OCI-LY7 (cell line): ENCODE measurements around the gene PITPNM1. TPM values are rescaled to one million over a fixed set of nuclear protein-coding genes. Genes with fewer than 3 reads are reported as not detected.

Experiments used
- BruUV-seq: library from RNA; stranded (reverse); fragments of 400-500 nt; replicated peaks from 2 replicates; lab custom pipeline; 2021; lab: Mats Ljungman, UMichigan
- CTCF ChIA-PET: fragments of 300-600 bp; sonication (Branson Sonifier 250); formaldehyde crosslinking; loops from one replicate; lab custom pipeline; 2022; ENCODE audit warnings: antibody characterized with exemption; ENCODE audit not compliant: unreplicated experiment; lab: Charles Lee
- POLR2A ChIA-PET: fragments of 300-600 bp; sonication (Branson Sonifier 250); formaldehyde crosslinking; loops from one replicate; lab custom pipeline; 2022; ENCODE audit warnings: antibody characterized with exemption; lab: Charles Lee
- DNase-seq: peaks from one replicate; pipeline ENCODE4 v3.0.0-alpha.2; 2015; ENCODE audit warnings: low spot score
- H2AFZ ChIP-seq: fragments of 200-600 bp; sonication (generic), shearing (Covaris generic); 2 replicates; pipeline ENCODE4 v1.6.1; 2014; ENCODE audit warnings: mild to moderate bottlenecking, antibody characterized with exemption, low read length, moderate library complexity
- H3K27ac ChIP-seq: fragments of 200-600 bp; sonication (generic); 2 replicates; pipeline ENCODE4 v1.5.1; 2014; ENCODE audit warnings: mixed run types, low read depth, mild to moderate bottlenecking, moderate library complexity, low read length, inconsistent platforms; ENCODE audit not compliant: poor library complexity, severe bottlenecking
- H3K36me3 ChIP-seq: fragments of 200-600 bp; sonication (generic); 2 replicates; pipeline ENCODE4 v1.6.1; 2014; ENCODE audit warnings: mild to moderate bottlenecking, antibody characterized with exemption, low read length, moderate library complexity, mixed read lengths; ENCODE audit not compliant: insufficient read depth
- H3K4me1 ChIP-seq: fragments of 200-600 bp; sonication (generic); 2 replicates; pipeline ENCODE4 v1.5.1; 2014; ENCODE audit warnings: mild to moderate bottlenecking, low read length; ENCODE audit not compliant: insufficient read depth, poor library complexity, severe bottlenecking
- H3K4me2 ChIP-seq: fragments of 200-600 bp; sonication (generic); 2 replicates; pipeline ENCODE4 v1.6.1; 2014; ENCODE audit warnings: mild to moderate bottlenecking, low read length
- H3K4me3 ChIP-seq: fragments of 200-600 bp; sonication (generic); 2 replicates; pipeline ENCODE4 v1.5.1; 2014; ENCODE audit warnings: mild to moderate bottlenecking, low read depth, low read length; ENCODE audit not compliant: poor library complexity, severe bottlenecking
- H3K79me2 ChIP-seq: fragments of 200-600 bp; sonication (generic); 2 replicates; pipeline ENCODE4 v1.6.1; 2016; ENCODE audit warnings: low read depth, mild to moderate bottlenecking, low read length, moderate library complexity, mixed read lengths; ENCODE audit not compliant: insufficient read depth
- H3K9me2 ChIP-seq: fragments of 200-600 bp; sonication (generic); 2 replicates; pipeline ENCODE4 v1.6.1; 2016; ENCODE audit warnings: mild to moderate bottlenecking, low read length, mixed read lengths; ENCODE audit not compliant: insufficient read depth
- H3K9me3 ChIP-seq: fragments of 200-600 bp; sonication (generic); 2 replicates; pipeline ENCODE4 v1.6.1; 2014; ENCODE audit warnings: mild to moderate bottlenecking, mixed run types, low read length, mixed read lengths
- H4K20me1 ChIP-seq: fragments of 200-600 bp; sonication (generic); 2 replicates; pipeline ENCODE4 v1.6.1; 2014; ENCODE audit warnings: mild to moderate bottlenecking, antibody characterized with exemption, low read length, moderate library complexity, mixed read lengths; ENCODE audit not compliant: insufficient read depth
- EZH2phosphoT487 ChIP-seq: fragments of 200-600 bp; sonication (generic); IDR thresholded peaks from 2 replicates; pipeline ENCODE4 v1.6.1; 2018; ENCODE audit warnings: low read depth, borderline replicate concordance, mild to moderate bottlenecking, mixed run types, antibody characterized with exemption, low read length, moderate library complexity, mixed read lengths
- intact Hi-C: fragments of 100-400 bp; cut with micrococcal nuclease; formaldehyde crosslinking; loops from one replicate; pipeline ENCODE4 v1.10.0; 2022; ENCODE audit not compliant: unreplicated experiment
- total RNA-seq, 2 experiments: library from RNA; depleted of rRNA in 1 of 2; stranded (reverse); fragments of >200 nt in 1 of 2; shearing (Covaris generic) in 1 of 2; gene quantifications; 2 replicates each; pipeline ENCODE4 v1.2.3, GENCODE V29; 2014 to 2022
- TF ChIP-seq, protein P1 (sequence below): fragments of 200-600 bp; sonication (generic); conservative IDR thresholded peaks from 2 replicates; pipeline ENCODE4 v1.5.1; 2014; ENCODE audit warnings: mild to moderate bottlenecking, antibody characterized with exemption, low read length, moderate library complexity, mixed read lengths

The PITPNM1 gene
- total RNA-seq, 2 experiments from 2014 or later: 37.2 to 51.3 TPM

DNA sequence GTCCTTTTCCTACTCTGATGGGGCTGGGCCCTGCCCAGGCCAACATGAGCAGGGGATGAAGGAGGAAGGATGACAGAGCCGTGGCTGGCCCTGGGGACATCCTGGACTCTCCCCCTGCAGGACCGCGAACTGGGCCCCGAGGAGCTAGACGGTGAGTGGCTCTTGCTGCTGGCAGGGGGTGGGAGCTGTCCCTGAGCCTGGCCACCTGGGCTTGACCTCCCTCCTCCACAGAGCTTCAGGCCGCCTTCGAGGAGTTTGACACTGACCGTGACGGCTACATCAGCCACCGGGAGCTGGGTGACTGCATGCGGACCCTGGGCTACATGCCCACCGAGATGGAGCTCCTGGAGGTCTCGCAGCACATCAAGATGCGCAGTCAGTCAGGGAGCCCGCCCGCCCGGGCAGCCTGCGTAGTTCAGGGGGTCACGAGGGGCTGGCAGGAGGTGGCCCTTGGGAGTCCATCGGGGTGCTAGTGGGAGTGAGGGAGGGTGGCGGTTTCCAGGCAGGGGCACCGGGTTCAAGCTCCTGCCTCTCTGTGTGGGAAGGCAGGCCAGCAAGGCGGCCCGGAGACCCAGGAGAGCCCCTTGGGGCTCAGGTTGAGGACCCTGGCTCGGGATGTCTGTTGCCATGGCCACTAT, 49.0 kb downstream of the PITPNM1 start:
- Histone ChIP-seq H3K27ac (no peak overlapping the region), H3K4me2 (no peak overlapping the region), H3K4me3 (no peak overlapping the region), H3K9me2 (no peaks in the 10 kb centered on the region), H2AFZ (no peak overlapping the region), H3K9me3 (no peaks in the 10 kb centered on the region), H3K4me1 (peaks cover 41% of the 10 kb centered on the region), H4K20me1 (no peaks in the 10 kb centered on the region), H3K79me2 (no peaks in the 10 kb centered on the region), H3K36me3 (no peaks in the 10 kb centered on the region)
- TF ChIP-seq EZH2phosphoT487: no peak
- TF ChIP-seq, protein P1, sequence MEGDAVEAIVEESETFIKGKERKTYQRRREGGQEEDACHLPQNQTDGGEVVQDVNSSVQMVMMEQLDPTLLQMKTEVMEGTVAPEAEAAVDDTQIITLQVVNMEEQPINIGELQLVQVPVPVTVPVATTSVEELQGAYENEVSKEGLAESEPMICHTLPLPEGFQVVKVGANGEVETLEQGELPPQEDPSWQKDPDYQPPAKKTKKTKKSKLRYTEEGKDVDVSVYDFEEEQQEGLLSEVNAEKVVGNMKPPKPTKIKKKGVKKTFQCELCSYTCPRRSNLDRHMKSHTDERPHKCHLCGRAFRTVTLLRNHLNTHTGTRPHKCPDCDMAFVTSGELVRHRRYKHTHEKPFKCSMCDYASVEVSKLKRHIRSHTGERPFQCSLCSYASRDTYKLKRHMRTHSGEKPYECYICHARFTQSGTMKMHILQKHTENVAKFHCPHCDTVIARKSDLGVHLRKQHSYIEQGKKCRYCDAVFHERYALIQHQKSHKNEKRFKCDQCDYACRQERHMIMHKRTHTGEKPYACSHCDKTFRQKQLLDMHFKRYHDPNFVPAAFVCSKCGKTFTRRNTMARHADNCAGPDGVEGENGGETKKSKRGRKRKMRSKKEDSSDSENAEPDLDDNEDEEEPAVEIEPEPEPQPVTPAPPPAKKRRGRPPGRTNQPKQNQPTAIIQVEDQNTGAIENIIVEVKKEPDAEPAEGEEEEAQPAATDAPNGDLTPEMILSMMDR: no peak
- ChIA-PET CTCF (interaction anchor here (0.5 kb wide), 1 partner anchor 17 kb away, joined by 3 read pairs; no protein-coding TSS in a partner anchor), POLR2A (interaction anchor here (1.0 kb wide), 1 partner anchor 19 kb away, joined by 4 read pairs; the partner anchor contains the start of gene PTPRCAP)
- intact Hi-C loops: no loop called here
- DNase-seq: no peak
- BruUV-seq: no TSS peak

DNA sequence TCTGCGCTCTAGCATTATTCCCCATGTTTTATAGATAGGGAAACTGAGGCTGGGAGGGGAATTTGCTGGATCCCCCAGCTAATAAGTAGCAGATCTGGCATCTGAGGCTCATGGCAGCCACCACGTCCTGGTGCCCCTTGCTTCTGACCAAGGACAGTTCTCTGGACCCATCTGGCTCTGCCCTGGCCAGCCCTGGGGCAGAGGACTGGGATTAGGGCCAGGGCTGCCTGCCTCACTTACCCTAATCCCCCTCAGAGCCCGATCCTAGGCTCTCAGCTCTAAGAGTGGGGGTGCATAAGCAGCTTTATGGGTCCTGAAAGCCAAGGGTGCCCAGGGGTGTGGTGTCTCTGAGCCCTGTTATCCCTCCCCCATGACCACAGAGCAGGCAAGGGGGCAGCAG, 50.1 kb downstream of the PITPNM1 start, which contains the start of gene CABP4:
TSS of gene CABP4 (plus strand) at position 301 of the 400 bp plus-strand sequence. CDS start at position 371, 70 bp downstream.
- no peaks in the 10 kb centered on the region for H3K9me3 ChIP-seq
- TF ChIP-seq, protein P1: no peak
- no peak for TF ChIP-seq EZH2phosphoT487
- no peaks in the 10 kb centered on the region for H3K36me3 ChIP-seq
- intact Hi-C loops: no loop called here
- no peaks in the 10 kb centered on the region for H3K9me2 ChIP-seq
- H2AFZ ChIP-seq: no peak within 1 kb of the TSS
- no peaks in the 10 kb centered on the region for H3K79me2 ChIP-seq
- BruUV-seq: no TSS peak
- no peaks in the 10 kb centered on the region for H4K20me1 ChIP-seq
- H3K4me2 ChIP-seq: no peak within 1 kb of the TSS
- ChIA-PET CTCF (no interaction called here), POLR2A (interaction anchor here (0.6 kb wide), 1 partner anchor 30 kb away, joined by 3 read pairs; no protein-coding TSS in a partner anchor)
- H3K4me1 ChIP-seq: peaks cover 41% of the 10 kb centered on the region
- DNase-seq: no peak
- no peak within 1 kb of the TSS for H3K4me3 ChIP-seq
- H3K27ac ChIP-seq: no peak within 1 kb of the TSS
